OCI-LY7 (cell line): ENCODE results near the gene OR51Q1. TPM values are rescaled to one million over a fixed set of nuclear protein-coding genes. Genes with fewer than 3 reads are reported as not detected.

Source experiments
- Bru-seq: library from RNA; stranded (reverse); fragments of 400-500 nt; gene quantifications from one replicate; lab custom pipeline; 2021; lab: Mats Ljungman, UMichigan
- BruChase-seq, 2 experiments: library from RNA; stranded (reverse); fragments of 400-500 nt; gene quantifications; one replicate each; lab custom pipeline; 2021; lab: Mats Ljungman, UMichigan
- BruUV-seq: library from RNA; stranded (reverse); fragments of 400-500 nt; replicated peaks from 2 replicates; lab custom pipeline; 2021; lab: Mats Ljungman, UMichigan
- CTCF ChIA-PET: fragments of 300-600 bp; sonication (Branson Sonifier 250); formaldehyde crosslinking; loops from one replicate; lab custom pipeline; 2022; ENCODE audit warnings: antibody characterized with exemption; ENCODE audit not compliant: unreplicated experiment; lab: Charles Lee
- POLR2A ChIA-PET: fragments of 300-600 bp; sonication (Branson Sonifier 250); formaldehyde crosslinking; loops from one replicate; lab custom pipeline; 2022; ENCODE audit warnings: antibody characterized with exemption; lab: Charles Lee
- DNase-seq: peaks from one replicate; pipeline ENCODE4 v3.0.0-alpha.2; 2015; ENCODE audit warnings: low spot score
- H2AFZ ChIP-seq: fragments of 200-600 bp; sonication (generic), shearing (Covaris generic); 2 replicates; pipeline ENCODE4 v1.6.1; 2014; ENCODE audit warnings: mild to moderate bottlenecking, antibody characterized with exemption, low read length, moderate library complexity
- H3K27ac ChIP-seq: fragments of 200-600 bp; sonication (generic); 2 replicates; pipeline ENCODE4 v1.5.1; 2014; ENCODE audit warnings: mixed run types, low read depth, mild to moderate bottlenecking, moderate library complexity, low read length, inconsistent platforms; ENCODE audit not compliant: poor library complexity, severe bottlenecking
- H3K36me3 ChIP-seq: fragments of 200-600 bp; sonication (generic); 2 replicates; pipeline ENCODE4 v1.6.1; 2014; ENCODE audit warnings: mild to moderate bottlenecking, antibody characterized with exemption, low read length, moderate library complexity, mixed read lengths; ENCODE audit not compliant: insufficient read depth
- H3K4me1 ChIP-seq: fragments of 200-600 bp; sonication (generic); 2 replicates; pipeline ENCODE4 v1.5.1; 2014; ENCODE audit warnings: mild to moderate bottlenecking, low read length; ENCODE audit not compliant: insufficient read depth, poor library complexity, severe bottlenecking
- H3K4me2 ChIP-seq: fragments of 200-600 bp; sonication (generic); 2 replicates; pipeline ENCODE4 v1.6.1; 2014; ENCODE audit warnings: mild to moderate bottlenecking, low read length
- H3K4me3 ChIP-seq: fragments of 200-600 bp; sonication (generic); 2 replicates; pipeline ENCODE4 v1.5.1; 2014; ENCODE audit warnings: mild to moderate bottlenecking, low read depth, low read length; ENCODE audit not compliant: poor library complexity, severe bottlenecking
- H3K79me2 ChIP-seq: fragments of 200-600 bp; sonication (generic); 2 replicates; pipeline ENCODE4 v1.6.1; 2016; ENCODE audit warnings: low read depth, mild to moderate bottlenecking, low read length, moderate library complexity, mixed read lengths; ENCODE audit not compliant: insufficient read depth
- H3K9me2 ChIP-seq: fragments of 200-600 bp; sonication (generic); 2 replicates; pipeline ENCODE4 v1.6.1; 2016; ENCODE audit warnings: mild to moderate bottlenecking, low read length, mixed read lengths; ENCODE audit not compliant: insufficient read depth
- H3K9me3 ChIP-seq: fragments of 200-600 bp; sonication (generic); 2 replicates; pipeline ENCODE4 v1.6.1; 2014; ENCODE audit warnings: mild to moderate bottlenecking, mixed run types, low read length, mixed read lengths
- H4K20me1 ChIP-seq: fragments of 200-600 bp; sonication (generic); 2 replicates; pipeline ENCODE4 v1.6.1; 2014; ENCODE audit warnings: mild to moderate bottlenecking, antibody characterized with exemption, low read length, moderate library complexity, mixed read lengths; ENCODE audit not compliant: insufficient read depth
- EZH2phosphoT487 ChIP-seq: fragments of 200-600 bp; sonication (generic); IDR thresholded peaks from 2 replicates; pipeline ENCODE4 v1.6.1; 2018; ENCODE audit warnings: low read depth, borderline replicate concordance, mild to moderate bottlenecking, mixed run types, antibody characterized with exemption, low read length, moderate library complexity, mixed read lengths
- intact Hi-C: fragments of 100-400 bp; cut with micrococcal nuclease; formaldehyde crosslinking; loops from one replicate; pipeline ENCODE4 v1.10.0; 2022; ENCODE audit not compliant: unreplicated experiment
- long read RNA-seq: library from polyadenylated mRNA; stranded (forward); transcript quantifications from one replicate; pipeline ENCODE4 v2.0.0, GENCODE V29; 2022
- total RNA-seq, 2 experiments: library from RNA; depleted of rRNA in 1 of 2; stranded (reverse); fragments of >200 nt in 1 of 2; shearing (Covaris generic) in 1 of 2; gene quantifications; 2 replicates each; pipeline ENCODE4 v1.2.3, GENCODE V29; 2014 to 2022
- TF ChIP-seq, protein P1 (sequence below): fragments of 200-600 bp; sonication (generic); conservative IDR thresholded peaks from 2 replicates; pipeline ENCODE4 v1.5.1; 2014; ENCODE audit warnings: mild to moderate bottlenecking, antibody characterized with exemption, low read length, moderate library complexity, mixed read lengths

The OR51Q1 gene, protein sequence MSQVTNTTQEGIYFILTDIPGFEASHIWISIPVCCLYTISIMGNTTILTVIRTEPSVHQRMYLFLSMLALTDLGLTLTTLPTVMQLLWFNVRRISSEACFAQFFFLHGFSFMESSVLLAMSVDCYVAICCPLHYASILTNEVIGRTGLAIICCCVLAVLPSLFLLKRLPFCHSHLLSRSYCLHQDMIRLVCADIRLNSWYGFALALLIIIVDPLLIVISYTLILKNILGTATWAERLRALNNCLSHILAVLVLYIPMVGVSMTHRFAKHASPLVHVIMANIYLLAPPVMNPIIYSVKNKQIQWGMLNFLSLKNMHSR
- not detected in 2 replicates for total RNA-seq (2014; rRNA removed; shearing (Covaris generic))
- total RNA-seq (2022): not detected in 2 replicates
- Bru-seq, nascent RNA: not detected
- not detected for BruChase-seq, experiment 1, labeled RNA remaining after a 6-hour chase
- BruChase-seq, experiment 2, labeled RNA remaining after a 2-hour chase: not detected
- long read RNA-seq: 0 reads

DNA sequence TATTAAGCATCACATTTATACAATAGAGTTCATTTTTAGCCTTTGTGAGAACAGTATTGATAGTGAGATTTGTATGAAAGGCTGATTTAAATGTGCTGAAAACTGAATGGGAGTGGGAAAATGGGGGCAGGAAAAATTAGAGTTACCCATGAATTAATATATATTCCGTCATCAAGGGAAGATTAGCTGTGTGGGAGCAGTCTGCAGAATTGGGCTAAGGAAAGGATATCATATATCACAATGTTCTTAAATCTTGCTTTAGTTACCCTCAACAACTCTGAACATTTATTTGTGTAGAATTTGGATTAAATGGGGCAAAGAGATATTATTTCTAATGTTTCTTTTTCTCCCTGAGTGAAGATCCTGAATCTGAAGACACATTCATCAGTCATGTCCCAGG, at the start of gene OR51Q1:
OR51Q1 (plus strand) TSS at position 301 of the 400 bp plus-strand sequence; CDS start at position 391, 90 bp downstream.
- no peak for DNase-seq
- Histone ChIP-seq H3K4me3 (no peak within 1 kb of the TSS), H3K27ac (no peak within 1 kb of the TSS), H3K36me3 (no peaks in the 10 kb centered on the region), H3K79me2 (no peaks in the 10 kb centered on the region), H3K4me2 (no peak within 1 kb of the TSS), H3K4me1 (no peaks in the 10 kb centered on the region), H3K9me3 (no peaks in the 10 kb centered on the region), H2AFZ (no peak within 1 kb of the TSS), H4K20me1 (no peaks in the 10 kb centered on the region), H3K9me2 (no peaks in the 10 kb centered on the region)
- no peak for TF ChIP-seq EZH2phosphoT487
- TF ChIP-seq, protein P1, sequence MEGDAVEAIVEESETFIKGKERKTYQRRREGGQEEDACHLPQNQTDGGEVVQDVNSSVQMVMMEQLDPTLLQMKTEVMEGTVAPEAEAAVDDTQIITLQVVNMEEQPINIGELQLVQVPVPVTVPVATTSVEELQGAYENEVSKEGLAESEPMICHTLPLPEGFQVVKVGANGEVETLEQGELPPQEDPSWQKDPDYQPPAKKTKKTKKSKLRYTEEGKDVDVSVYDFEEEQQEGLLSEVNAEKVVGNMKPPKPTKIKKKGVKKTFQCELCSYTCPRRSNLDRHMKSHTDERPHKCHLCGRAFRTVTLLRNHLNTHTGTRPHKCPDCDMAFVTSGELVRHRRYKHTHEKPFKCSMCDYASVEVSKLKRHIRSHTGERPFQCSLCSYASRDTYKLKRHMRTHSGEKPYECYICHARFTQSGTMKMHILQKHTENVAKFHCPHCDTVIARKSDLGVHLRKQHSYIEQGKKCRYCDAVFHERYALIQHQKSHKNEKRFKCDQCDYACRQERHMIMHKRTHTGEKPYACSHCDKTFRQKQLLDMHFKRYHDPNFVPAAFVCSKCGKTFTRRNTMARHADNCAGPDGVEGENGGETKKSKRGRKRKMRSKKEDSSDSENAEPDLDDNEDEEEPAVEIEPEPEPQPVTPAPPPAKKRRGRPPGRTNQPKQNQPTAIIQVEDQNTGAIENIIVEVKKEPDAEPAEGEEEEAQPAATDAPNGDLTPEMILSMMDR: no peak
- no TSS peak for BruUV-seq
- CTCF ChIA-PET: no interaction called here
- intact Hi-C loops: no loop called here
- POLR2A ChIA-PET: no interaction called here

DNA sequence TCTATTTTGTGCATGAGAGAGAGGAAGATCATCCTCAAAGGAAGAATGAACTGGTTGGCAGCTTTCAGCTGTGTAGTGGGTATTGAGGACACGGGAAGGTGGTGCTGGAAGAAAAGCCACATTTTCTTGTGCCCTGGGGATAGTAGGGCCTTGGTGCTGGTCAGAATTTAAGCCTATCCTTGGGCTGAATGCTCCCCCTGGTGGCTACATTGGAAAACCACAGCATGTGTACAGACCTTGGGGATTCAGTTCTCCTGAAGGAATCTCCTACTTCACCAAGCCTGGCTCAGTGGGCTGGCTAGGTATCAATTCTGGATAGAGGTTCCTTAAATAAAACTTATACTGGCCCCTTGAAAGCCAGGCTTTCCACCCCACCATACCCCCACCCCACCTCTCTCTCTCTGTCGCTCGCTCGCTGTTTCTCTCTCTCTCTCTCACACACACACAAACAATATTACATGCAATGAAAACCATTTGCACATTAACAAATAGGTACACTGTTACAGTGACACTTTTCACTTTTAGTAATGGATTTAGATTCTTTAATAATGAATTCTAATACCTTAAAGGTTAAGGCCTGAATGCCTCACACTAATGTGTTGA, 41.1 kb upstream of the OR51Q1 start:
- TF ChIP-seq, protein P1: peak; percentile 87
- TF ChIP-seq EZH2phosphoT487: no peak
- Histone ChIP-seq H3K79me2 (no peaks in the 10 kb centered on the region), H4K20me1 (no peaks in the 10 kb centered on the region), H3K4me2 (no peak overlapping the region), H3K9me3 (no peaks in the 10 kb centered on the region), H3K4me1 (no peaks in the 10 kb centered on the region), H3K4me3 (no peak overlapping the region), H3K9me2 (no peaks in the 10 kb centered on the region), H3K27ac (no peak overlapping the region), H2AFZ (no peak overlapping the region), H3K36me3 (no peaks in the 10 kb centered on the region)
- BruUV-seq: no TSS peak
- ChIA-PET CTCF (no interaction called here), POLR2A (no interaction called here)
- intact Hi-C loops: loop anchor here (2.0 to 5.0 kb wide), 2 partner anchors 256 to 754 kb away; no protein-coding TSS in a partner anchor
- DNase-seq: peak; percentile 61
